K562 (cell line): Measurements from ENCODE around the gene BRPF1. TPM values are rescaled to one million over a fixed set of nuclear protein-coding genes. Genes with fewer than 3 reads are reported as not detected.

ENCODE experiments used
- ATAC-seq: fragments of 200-7000 bp; cut with Tn5 transposase; 3 replicates; pipeline ENCODE4 v1.9.1; 2020; ENCODE audit warnings: moderate library complexity
- BruUV-seq: library from RNA; stranded (reverse); fragments of 400-500 nt; replicated peaks from 2 replicates; lab custom pipeline; 2021; lab: Mats Ljungman, UMichigan
- CTCF ChIA-PET: fragments of 300-600 bp; formaldehyde crosslinking; extraction: SDS; loops from one replicate; lab custom pipeline; 2021; ENCODE audit warnings: low intra/inter-chr PET ratio; lab: Yijun Ruan, JAX
- POLR2A ChIA-PET: fragments of 300-600, 350-650 bp; sonication (Branson Sonifier 250); formaldehyde crosslinking; extraction: SDS; loops from one replicate; lab custom pipeline; 2021; ENCODE audit warnings: antibody characterized with exemption, inconsistent platforms; lab: Yijun Ruan, JAX
- DNase-seq, 4 experiments: peaks; one replicate each; pipeline versions ENCODE4 v3.0.0 to v3.0.0-alpha.2; 2011 to 2018; ENCODE audit warnings: low spot score in 3 of 4, mixed read lengths in 3 of 4; ENCODE audit errors: extremely low read depth in 1 of 4
- FAIRE-seq: peaks from 2 replicates; lab custom pipeline; 2011; peaks lifted over from hg19 to GRCh38; lab: Jason Lieb, UNC
- H2AFZ ChIP-seq: 2 replicates; pipeline ENCODE4 v1.6.0; 2011; ENCODE audit warnings: low read depth, low read length, control low read depth, inconsistent platforms
- H3K27ac ChIP-seq: fragments of 200-600 bp; 3 replicates; pipeline ENCODE4 v1.8.0; 2011; ENCODE audit warnings: low read depth, mild to moderate bottlenecking, control low read depth, inconsistent platforms, low read length, moderate library complexity, mixed read lengths; ENCODE audit errors: extremely low read depth
- H3K27me3 ChIP-seq, 2 experiments: fragments of 300-600 bp in 1 of 2; 2 replicates in 1 of 2; 3 replicates in 1 of 2; pipeline versions ENCODE4 v1.6.0 to v1.8.0; 2011; ENCODE audit warnings: inconsistent platforms in 2 of 2, low read length in 2 of 2, mild to moderate bottlenecking in 1 of 2, mixed read lengths in 1 of 2, moderate library complexity in 1 of 2; ENCODE audit not compliant: control insufficient read depth in 2 of 2, insufficient read depth in 2 of 2
- H3K36me3 ChIP-seq: fragments of 300-600 bp; 3 replicates; pipeline ENCODE4 v1.8.0; 2011; ENCODE audit warnings: mild to moderate bottlenecking, low read length, inconsistent platforms; ENCODE audit not compliant: control insufficient read depth, insufficient read depth
- H3K4me1 ChIP-seq, 2 experiments: fragments of 200-600 bp in 1 of 2; replicated peaks in 1 of 2; 2 replicates in 1 of 2; 3 replicates in 1 of 2; pipeline versions ENCODE4 v1.5.1 to v1.8.0; 2011; ENCODE audit warnings: inconsistent platforms in 2 of 2, low read length in 2 of 2, mild to moderate bottlenecking in 1 of 2, mixed read lengths in 1 of 2, moderate library complexity in 1 of 2; ENCODE audit not compliant: control insufficient read depth in 2 of 2, insufficient read depth in 2 of 2
- H3K4me2 ChIP-seq: 2 replicates; pipeline ENCODE4 v1.6.1; 2011; ENCODE audit warnings: low read length, control low read depth, inconsistent platforms, mixed read lengths; ENCODE audit not compliant: insufficient read depth
- H3K4me3 ChIP-seq: fragments of 200-600 bp; sonication (generic), shearing (Covaris generic); 2 replicates; pipeline ENCODE4 v1.5.1; 2016; ENCODE audit warnings: control low read depth, inconsistent platforms
- H3K79me2 ChIP-seq: fragments of 200-600 bp; 3 replicates; pipeline ENCODE4 v1.8.0; 2011; ENCODE audit warnings: low read length, inconsistent platforms; ENCODE audit not compliant: control insufficient read depth, insufficient read depth
- H3K9ac ChIP-seq, 2 experiments: 2 replicates each; pipeline versions ENCODE4 v1.6.0 to v1.6.1; 2011; ENCODE audit warnings: low read depth in 2 of 2, low read length in 2 of 2, control low read depth in 1 of 2, inconsistent platforms in 1 of 2, mild to moderate bottlenecking in 1 of 2, mixed read lengths in 1 of 2; ENCODE audit not compliant: insufficient read depth in 1 of 2
- H3K9me1 ChIP-seq: one replicate; pipeline ENCODE4 v1.6.0; 2011; ENCODE audit warnings: inconsistent platforms, mild to moderate bottlenecking, low read length, moderate library complexity; ENCODE audit not compliant: control insufficient read depth, insufficient read depth
- H3K9me3 ChIP-seq: replicated peaks from 2 replicates; pipeline ENCODE4 v1.5.1; 2011; ENCODE audit warnings: low read depth, low read length, inconsistent platforms; ENCODE audit not compliant: control insufficient read depth, insufficient read depth
- H4K20me1 ChIP-seq: replicated peaks from 2 replicates; pipeline ENCODE4 v1.6.1; 2011; ENCODE audit warnings: low read length, inconsistent platforms, mixed read lengths; ENCODE audit not compliant: control insufficient read depth, insufficient read depth
- BCOR ChIP-seq: fragments of 450-650 bp; IDR thresholded peaks from 2 replicates; pipeline ENCODE4 v1.6.1; 2016
- NCOR1 ChIP-seq: fragments of 450-650 bp; IDR thresholded peaks from 2 replicates; pipeline ENCODE4 v1.6.1; 2016; ENCODE audit warnings: mild to moderate bottlenecking, moderate library complexity
- NFIC ChIP-seq: fragments of 450-650 bp; IDR thresholded peaks from 2 replicates; pipeline ENCODE4 v1.6.1; 2017; ENCODE audit warnings: mild to moderate bottlenecking, inconsistent platforms
- NR2F6 ChIP-seq: fragments of 450-650 bp; formaldehyde crosslinking; IDR thresholded peaks from 2 replicates; pipeline ENCODE4 v1.4.0; 2020; ENCODE audit warnings: mild to moderate bottlenecking
- POLR2AphosphoS5 ChIP-seq: IDR thresholded peaks from 2 replicates; pipeline ENCODE4 v1.6.1; 2011; ENCODE audit warnings: mild to moderate bottlenecking, low read depth, low read length, moderate library complexity; ENCODE audit not compliant: control insufficient read depth, insufficient read depth
- PRMT5 ChIP-seq: sonication (generic); formaldehyde crosslinking; IDR thresholded peaks from 2 replicates; pipeline ENCODE4 v1.5.0; 2020; ENCODE audit warnings: missing genetic modification reagents
- RBM25 ChIP-seq: fragments of 200-400 bp; formaldehyde crosslinking; IDR thresholded peaks from 2 replicates; pipeline ENCODE4 v1.6.1; 2018; ENCODE audit warnings: low read length, low read depth, moderate library complexity; ENCODE audit not compliant: severe bottlenecking
- SP2 ChIP-seq: IDR thresholded peaks from 2 replicates; pipeline ENCODE4 v1.6.1; 2011; ENCODE audit warnings: mild to moderate bottlenecking, low read depth, low read length, moderate library complexity; ENCODE audit not compliant: poor library complexity, severe bottlenecking; ENCODE audit errors: extremely low read depth
- TEAD1 ChIP-seq, 2 experiments: fragments of 450-650 bp in 1 of 2; sonication (generic) in 1 of 2; formaldehyde crosslinking; IDR thresholded peaks; 2 replicates each; pipeline versions ENCODE4 v1.4.0 to v1.8.0; 2020 to 2022; ENCODE audit warnings: mild to moderate bottlenecking in 2 of 2, missing genetic modification reagents in 1 of 2
- ZNF239 ChIP-seq: fragments of 250-450 bp; sonication (Bioruptor Pico); IDR thresholded peaks from 2 replicates; pipeline ENCODE4 v1.4.0; 2020; ENCODE audit warnings: mild to moderate bottlenecking
- ZSCAN29 ChIP-seq: fragments of 450-650 bp; IDR thresholded peaks from 2 replicates; pipeline ENCODE4 v1.6.1; 2017
- WGBS: fragments of 100-300 bp; shearing (Covaris generic); methylation state at CpG from one replicate; pipeline ENCODE4 v1.1.6; 2016; ENCODE audit warnings: low coverage, mixed read lengths; ENCODE audit not compliant: insufficient coverage; ENCODE audit errors: missing lambda C conversion rate; 5-methylcytosine and 5-hydroxymethylcytosine counted together
- in situ Hi-C: fragments of 300-500 bp; cut with MboI; formaldehyde crosslinking; loops from 4 replicates; pipeline ENCODE4 v1.15.0; 2018; ENCODE audit warnings: inconsistent platforms, mixed read lengths
- intact Hi-C: fragments of 100-400 bp; cut with micrococcal nuclease; formaldehyde crosslinking; loops from 2 replicates; pipeline ENCODE4 v1.14.2; 2022
- polyA plus RNA-seq, 8 experiments: library from polyadenylated mRNA; depleted of rRNA in 4 of 8; stranded (reverse) in 5 of 8; unstranded in 3 of 8; fragments of >200 nt; fragmentation: Nextera tagmentation in 2 of 8; fragmentation: Illumina TruSeq in 1 of 8; extraction: Ambion mirVana in 2 of 8; extraction: Trizol in 1 of 8; gene quantifications; 2 replicates each; pipeline versions ENCODE4 v1.2.1 to v1.2.3, GENCODE V29; 2011 to 2014; ENCODE audit warnings: inconsistent platforms in 1 of 8, missing spikeins in 1 of 8
- total RNA-seq, 7 experiments: library from RNA; depleted of rRNA in 6 of 7; stranded (reverse); fragments of >200 nt in 6 of 7; fragmentation: Illumina TruSeq in 2 of 7; extraction: Trizol in 2 of 7; gene quantifications; 2 replicates each; pipeline versions ENCODE4 v1.2.1 to v1.2.3, GENCODE V29; 2011 to 2021; ENCODE audit warnings: low replicate concordance in 1 of 7
- TF ChIP-seq, protein P1 (sequence below): sonication (generic); formaldehyde crosslinking; IDR thresholded peaks from 2 replicates; pipeline ENCODE4 v1.8.1; 2023; ENCODE audit warnings: missing genetic modification reagents, mild to moderate bottlenecking, borderline replicate concordance
- TF ChIP-seq, protein P2 (sequence below): sonication (generic); formaldehyde crosslinking; IDR thresholded peaks from 2 replicates; pipeline ENCODE4 v1.8.1; 2023; ENCODE audit warnings: mild to moderate bottlenecking, missing genetic modification reagents
- TF ChIP-seq, protein P3 (sequence below), 2 experiments: IDR thresholded peaks; 2 replicates each; pipeline ENCODE4 v1.6.1; 2012; ENCODE audit warnings: improper control_type of control experiment in 2 of 2, low read depth in 2 of 2, low read length in 2 of 2, borderline replicate concordance in 1 of 2

BRPF1 gene
- total and polyA plus RNA-seq, 9 of the 15 experiments (the other 6 are each of a cell fraction or from before 2014, with no cell fraction given): 1.1 to 40.2 (median 23.5) TPM

GRCh38 chr3:9703240-9703639, 28.3 kb upstream of the BRPF1 start:
- FAIRE-seq (no peak), DNase-seq (no peak), ATAC-seq (no peak)
- ChIA-PET CTCF (no interaction called here), POLR2A (interaction anchor here (1.0 to 1.7 kb wide), 2 partner anchors 13 to 27 kb away, joined by 3 to 8 read pairs; no protein-coding TSS in a partner anchor)
- Histone ChIP-seq H3K36me3 (peaks cover 12% of the 10 kb centered on the region; the same call in 1 of the 3 replicates), H2AFZ (no peak overlapping the region), H3K4me1 (peaks cover 8 to 18% of the 10 kb centered on the region in 2 experiments; a peak in 4 of 5 replicates), H3K9ac (no peak overlapping the region), H4K20me1 (no peaks in the 10 kb centered on the region), H3K4me2 (no peak overlapping the region), H3K27me3 (0 out of 5 replicates have a peak, but pooled peaks cover 0 to 5% of the 10 kb centered on the region in 2 experiments), H3K79me2 (no peaks in the 10 kb centered on the region), H3K9me3 (no peaks in the 10 kb centered on the region), H3K4me3 (no peak overlapping the region), H3K9me1 (no peaks in the 10 kb centered on the region), H3K27ac (no peak overlapping the region)
- intact Hi-C loops: no loop called here
- WGBS: 76% methylated on average over 4 of the region's 4 CpGs
- in situ Hi-C loops: no loop called here
- no TSS peak for BruUV-seq
- no peak for TF ChIP-seq NFIC
- TF ChIP-seq NCOR1: no peak
- no peak for TF ChIP-seq ZNF239
- no peak for TF ChIP-seq PRMT5 (CRISPR knock-in tag)
- TF ChIP-seq NR2F6 (CRISPR knock-in tag): no peak
- TF ChIP-seq, protein P1, sequence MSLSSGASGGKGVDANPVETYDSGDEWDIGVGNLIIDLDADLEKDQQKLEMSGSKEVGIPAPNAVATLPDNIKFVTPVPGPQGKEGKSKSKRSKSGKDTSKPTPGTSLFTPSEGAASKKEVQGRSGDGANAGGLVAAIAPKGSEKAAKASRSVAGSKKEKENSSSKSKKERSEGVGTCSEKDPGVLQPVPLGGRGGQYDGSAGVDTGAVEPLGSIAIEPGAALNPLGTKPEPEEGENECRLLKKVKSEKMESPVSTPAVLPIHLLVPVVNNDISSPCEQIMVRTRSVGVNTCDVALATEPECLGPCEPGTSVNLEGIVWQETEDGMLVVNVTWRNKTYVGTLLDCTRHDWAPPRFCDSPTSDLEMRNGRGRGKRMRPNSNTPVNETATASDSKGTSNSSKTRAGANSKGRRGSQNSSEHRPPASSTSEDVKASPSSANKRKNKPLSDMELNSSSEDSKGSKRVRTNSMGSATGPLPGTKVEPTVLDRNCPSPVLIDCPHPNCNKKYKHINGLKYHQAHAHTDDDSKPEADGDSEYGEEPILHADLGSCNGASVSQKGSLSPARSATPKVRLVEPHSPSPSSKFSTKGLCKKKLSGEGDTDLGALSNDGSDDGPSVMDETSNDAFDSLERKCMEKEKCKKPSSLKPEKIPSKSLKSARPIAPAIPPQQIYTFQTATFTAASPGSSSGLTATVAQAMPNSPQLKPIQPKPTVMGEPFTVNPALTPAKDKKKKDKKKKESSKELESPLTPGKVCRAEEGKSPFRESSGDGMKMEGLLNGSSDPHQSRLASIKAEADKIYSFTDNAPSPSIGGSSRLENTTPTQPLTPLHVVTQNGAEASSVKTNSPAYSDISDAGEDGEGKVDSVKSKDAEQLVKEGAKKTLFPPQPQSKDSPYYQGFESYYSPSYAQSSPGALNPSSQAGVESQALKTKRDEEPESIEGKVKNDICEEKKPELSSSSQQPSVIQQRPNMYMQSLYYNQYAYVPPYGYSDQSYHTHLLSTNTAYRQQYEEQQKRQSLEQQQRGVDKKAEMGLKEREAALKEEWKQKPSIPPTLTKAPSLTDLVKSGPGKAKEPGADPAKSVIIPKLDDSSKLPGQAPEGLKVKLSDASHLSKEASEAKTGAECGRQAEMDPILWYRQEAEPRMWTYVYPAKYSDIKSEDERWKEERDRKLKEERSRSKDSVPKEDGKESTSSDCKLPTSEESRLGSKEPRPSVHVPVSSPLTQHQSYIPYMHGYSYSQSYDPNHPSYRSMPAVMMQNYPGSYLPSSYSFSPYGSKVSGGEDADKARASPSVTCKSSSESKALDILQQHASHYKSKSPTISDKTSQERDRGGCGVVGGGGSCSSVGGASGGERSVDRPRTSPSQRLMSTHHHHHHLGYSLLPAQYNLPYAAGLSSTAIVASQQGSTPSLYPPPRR (CRISPR knock-in tag): no peak
- TF ChIP-seq, protein P2, sequence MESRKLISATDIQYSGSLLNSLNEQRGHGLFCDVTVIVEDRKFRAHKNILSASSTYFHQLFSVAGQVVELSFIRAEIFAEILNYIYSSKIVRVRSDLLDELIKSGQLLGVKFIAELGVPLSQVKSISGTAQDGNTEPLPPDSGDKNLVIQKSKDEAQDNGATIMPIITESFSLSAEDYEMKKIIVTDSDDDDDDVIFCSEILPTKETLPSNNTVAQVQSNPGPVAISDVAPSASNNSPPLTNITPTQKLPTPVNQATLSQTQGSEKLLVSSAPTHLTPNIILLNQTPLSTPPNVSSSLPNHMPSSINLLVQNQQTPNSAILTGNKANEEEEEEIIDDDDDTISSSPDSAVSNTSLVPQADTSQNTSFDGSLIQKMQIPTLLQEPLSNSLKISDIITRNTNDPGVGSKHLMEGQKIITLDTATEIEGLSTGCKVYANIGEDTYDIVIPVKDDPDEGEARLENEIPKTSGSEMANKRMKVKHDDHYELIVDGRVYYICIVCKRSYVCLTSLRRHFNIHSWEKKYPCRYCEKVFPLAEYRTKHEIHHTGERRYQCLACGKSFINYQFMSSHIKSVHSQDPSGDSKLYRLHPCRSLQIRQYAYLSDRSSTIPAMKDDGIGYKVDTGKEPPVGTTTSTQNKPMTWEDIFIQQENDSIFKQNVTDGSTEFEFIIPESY (CRISPR knock-in tag): peak; percentile 18; the same call in 1 of the 2 replicates
- TF ChIP-seq POLR2AphosphoS5: no peak
- TF ChIP-seq SP2: no peak
- peak; percentile 51; the same call in 1 of the 2 replicates for TF ChIP-seq BCOR
- no peak for TF ChIP-seq ZSCAN29
- TF ChIP-seq, protein P3, sequence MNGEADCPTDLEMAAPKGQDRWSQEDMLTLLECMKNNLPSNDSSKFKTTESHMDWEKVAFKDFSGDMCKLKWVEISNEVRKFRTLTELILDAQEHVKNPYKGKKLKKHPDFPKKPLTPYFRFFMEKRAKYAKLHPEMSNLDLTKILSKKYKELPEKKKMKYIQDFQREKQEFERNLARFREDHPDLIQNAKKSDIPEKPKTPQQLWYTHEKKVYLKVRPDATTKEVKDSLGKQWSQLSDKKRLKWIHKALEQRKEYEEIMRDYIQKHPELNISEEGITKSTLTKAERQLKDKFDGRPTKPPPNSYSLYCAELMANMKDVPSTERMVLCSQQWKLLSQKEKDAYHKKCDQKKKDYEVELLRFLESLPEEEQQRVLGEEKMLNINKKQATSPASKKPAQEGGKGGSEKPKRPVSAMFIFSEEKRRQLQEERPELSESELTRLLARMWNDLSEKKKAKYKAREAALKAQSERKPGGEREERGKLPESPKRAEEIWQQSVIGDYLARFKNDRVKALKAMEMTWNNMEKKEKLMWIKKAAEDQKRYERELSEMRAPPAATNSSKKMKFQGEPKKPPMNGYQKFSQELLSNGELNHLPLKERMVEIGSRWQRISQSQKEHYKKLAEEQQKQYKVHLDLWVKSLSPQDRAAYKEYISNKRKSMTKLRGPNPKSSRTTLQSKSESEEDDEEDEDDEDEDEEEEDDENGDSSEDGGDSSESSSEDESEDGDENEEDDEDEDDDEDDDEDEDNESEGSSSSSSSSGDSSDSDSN (IDR thresholded peaks at IDR 0.05; ENCODE audit: borderline replicate concordance in 1 of 2, low read depth in 2 of 2, low read length in 2 of 2): no peak
- TF ChIP-seq TEAD1 (CRISPR knock-in tag; IDR thresholded peaks at IDR 0.05): no peak
- TF ChIP-seq RBM25: peak; percentile 73
